A549 (cell line): ENCODE measurements around the gene KCNAB1.

ENCODE experiments used
- EP300 ChIP-seq, 2 experiments: fragments of >200 bp; sonication (Bioruptor Twin); formaldehyde crosslinking; IDR thresholded peaks; 2 replicates in 1 of 2; 3 replicates in 1 of 2; pipeline ENCODE4 v1.6.1; 2016 to 2017
- JUNB ChIP-seq: fragments of >200 bp; sonication (Bioruptor Twin); formaldehyde crosslinking; IDR thresholded peaks from 2 replicates; pipeline ENCODE4 v1.6.1; 2016
- KDM1A ChIP-seq: fragments of 200-600 bp; sonication (generic); IDR thresholded peaks from 2 replicates; pipeline ENCODE4 v1.6.1; 2016; ENCODE audit warnings: low read depth, mild to moderate bottlenecking
- POLR2A ChIP-seq: IDR thresholded peaks from 2 replicates; pipeline ENCODE4 v1.6.1; 2012; ENCODE audit warnings: mild to moderate bottlenecking, low read length
- RAD21 ChIP-seq, 2 experiments: fragments of >200 bp in 1 of 2; sonication (Bioruptor Twin) in 1 of 2; formaldehyde crosslinking in 1 of 2; IDR thresholded peaks in 1 of 2; conservative IDR thresholded peaks in 1 of 2; 2 replicates in 1 of 2; 3 replicates in 1 of 2; pipeline ENCODE4 v1.6.1; 2012 to 2018; ENCODE audit warnings: inconsistent platforms in 1 of 2
- RARB ChIP-seq: fragments of 250-450 bp; sonication (Bioruptor Pico); IDR thresholded peaks from 2 replicates; pipeline ENCODE4 v1.8.0; 2021; ENCODE audit warnings: mild to moderate bottlenecking, moderate library complexity
- RFX5 ChIP-seq: fragments of 450-650 bp; IDR thresholded peaks from 2 replicates; pipeline ENCODE4 v1.7.1; 2014; ENCODE audit warnings: antibody characterized with exemption, mild to moderate bottlenecking, moderate library complexity
- TF ChIP-seq, protein P1 (sequence below): fragments of >200 bp; sonication (Bioruptor Twin); formaldehyde crosslinking; IDR thresholded peaks from 3 replicates; pipeline ENCODE4 v1.5.1; 2016

DNA sequence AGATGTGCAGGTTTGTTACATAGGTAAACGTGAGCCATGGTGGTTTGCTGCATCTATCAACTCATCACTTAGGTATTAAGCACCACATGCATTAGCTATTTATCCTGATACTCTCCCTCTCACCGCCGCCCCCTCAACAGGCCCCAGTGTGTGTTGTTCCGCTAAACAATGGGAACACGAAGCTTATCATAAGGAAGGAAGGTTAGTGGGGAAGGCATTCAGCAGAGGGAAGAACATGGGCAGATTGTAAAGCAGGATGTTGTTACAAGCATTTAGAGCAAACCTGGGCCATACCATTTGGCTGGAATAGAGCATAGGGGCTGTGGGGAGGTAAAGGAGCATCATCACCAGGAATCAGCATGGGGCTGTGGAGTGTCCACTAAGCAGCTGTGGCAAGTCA is 322.7 kb downstream of the KCNAB1 start:
- no peak for TF ChIP-seq RARB (CRISPR knock-in tag)
- no peak for TF ChIP-seq JUNB
- TF ChIP-seq POLR2A: no peak
- no peak for TF ChIP-seq RFX5
- TF ChIP-seq, protein P1, sequence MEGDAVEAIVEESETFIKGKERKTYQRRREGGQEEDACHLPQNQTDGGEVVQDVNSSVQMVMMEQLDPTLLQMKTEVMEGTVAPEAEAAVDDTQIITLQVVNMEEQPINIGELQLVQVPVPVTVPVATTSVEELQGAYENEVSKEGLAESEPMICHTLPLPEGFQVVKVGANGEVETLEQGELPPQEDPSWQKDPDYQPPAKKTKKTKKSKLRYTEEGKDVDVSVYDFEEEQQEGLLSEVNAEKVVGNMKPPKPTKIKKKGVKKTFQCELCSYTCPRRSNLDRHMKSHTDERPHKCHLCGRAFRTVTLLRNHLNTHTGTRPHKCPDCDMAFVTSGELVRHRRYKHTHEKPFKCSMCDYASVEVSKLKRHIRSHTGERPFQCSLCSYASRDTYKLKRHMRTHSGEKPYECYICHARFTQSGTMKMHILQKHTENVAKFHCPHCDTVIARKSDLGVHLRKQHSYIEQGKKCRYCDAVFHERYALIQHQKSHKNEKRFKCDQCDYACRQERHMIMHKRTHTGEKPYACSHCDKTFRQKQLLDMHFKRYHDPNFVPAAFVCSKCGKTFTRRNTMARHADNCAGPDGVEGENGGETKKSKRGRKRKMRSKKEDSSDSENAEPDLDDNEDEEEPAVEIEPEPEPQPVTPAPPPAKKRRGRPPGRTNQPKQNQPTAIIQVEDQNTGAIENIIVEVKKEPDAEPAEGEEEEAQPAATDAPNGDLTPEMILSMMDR: no peak
- no peak for TF ChIP-seq KDM1A
- no peak for TF ChIP-seq EP300 (IDR thresholded peaks at IDR 0.05)
- no peak for TF ChIP-seq RAD21 (conservative IDR thresholded peaks at IDR 0.05 in 1 of 2, IDR thresholded peaks at IDR 0.05 in 1 of 2)
